Bladder microvascular endothelial cell (primary cell): ENCODE results near the gene MKRN1. TPM values are rescaled to one million over a fixed set of nuclear protein-coding genes. Genes with fewer than 3 reads are reported as not detected.

ENCODE experiments used
- total RNA-seq: library from RNA; depleted of rRNA; stranded (reverse); fragments of >200 nt; gene quantifications from 2 replicates; pipeline ENCODE4 v1.2.3, GENCODE V29; 2014

The MKRN1 gene
- 38.4 and 64.2 TPM in 2 replicates for total RNA-seq

GRCh38 chr7:140479062-140479738 lies at the start of gene MKRN1:
Gene MKRN1, minus strand, starts transcription at chr7:140479505. Its CDS starts 161 bp downstream, at chr7:140479344.

GRCh38 chr7:140403878-140404564 lies 75.3 kb downstream of the MKRN1 start, which contains the start of gene RAB19:
Gene RAB19, plus strand, starts transcription at chr7:140404058. Its CDS starts 3,589 bp downstream, at chr7:140407647.

Other genes with a start within 250 kb of the MKRN1 start
- gene SLC37A3, start 81.0 kb downstream of the MKRN1 start, total RNA-seq = 29.8 and 101 TPM in 2 replicates
- gene RAB19, start 75.4 kb downstream of the MKRN1 start, total RNA-seq = 1.1 TPM in 1 of 2 replicates, not detected in the other
- under 0.01 and 1.0 TPM in 2 replicates for gene DENND2A, start 161.3 kb upstream of the MKRN1 start, total RNA-seq
- gene ADCK2, start 193.4 kb upstream of the MKRN1 start, total RNA-seq = 31.7 and 43.2 TPM in 2 replicates
- gene NDUFB2, start 217.2 kb upstream of the MKRN1 start, total RNA-seq = 96.5 and 125 TPM in 2 replicates